ENCODE data around the gene PDLIM4.

PDLIM4 gene

GRCh38 chr5:132321109-132321721, 63.7 kb downstream of the PDLIM4 start:
- TF ChIP-seq, protein P1, sequence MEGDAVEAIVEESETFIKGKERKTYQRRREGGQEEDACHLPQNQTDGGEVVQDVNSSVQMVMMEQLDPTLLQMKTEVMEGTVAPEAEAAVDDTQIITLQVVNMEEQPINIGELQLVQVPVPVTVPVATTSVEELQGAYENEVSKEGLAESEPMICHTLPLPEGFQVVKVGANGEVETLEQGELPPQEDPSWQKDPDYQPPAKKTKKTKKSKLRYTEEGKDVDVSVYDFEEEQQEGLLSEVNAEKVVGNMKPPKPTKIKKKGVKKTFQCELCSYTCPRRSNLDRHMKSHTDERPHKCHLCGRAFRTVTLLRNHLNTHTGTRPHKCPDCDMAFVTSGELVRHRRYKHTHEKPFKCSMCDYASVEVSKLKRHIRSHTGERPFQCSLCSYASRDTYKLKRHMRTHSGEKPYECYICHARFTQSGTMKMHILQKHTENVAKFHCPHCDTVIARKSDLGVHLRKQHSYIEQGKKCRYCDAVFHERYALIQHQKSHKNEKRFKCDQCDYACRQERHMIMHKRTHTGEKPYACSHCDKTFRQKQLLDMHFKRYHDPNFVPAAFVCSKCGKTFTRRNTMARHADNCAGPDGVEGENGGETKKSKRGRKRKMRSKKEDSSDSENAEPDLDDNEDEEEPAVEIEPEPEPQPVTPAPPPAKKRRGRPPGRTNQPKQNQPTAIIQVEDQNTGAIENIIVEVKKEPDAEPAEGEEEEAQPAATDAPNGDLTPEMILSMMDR (IDR thresholded peaks at IDR 0.05; ENCODE audit: low read length, missing control alignments) = no peak
- no peak overlapping the region for H3K4me3 ChIP-seq (replicated peaks; ENCODE audit: low read depth, low read length)
- DNase-seq (ENCODE audit: low read depth) = no peak

DNA sequence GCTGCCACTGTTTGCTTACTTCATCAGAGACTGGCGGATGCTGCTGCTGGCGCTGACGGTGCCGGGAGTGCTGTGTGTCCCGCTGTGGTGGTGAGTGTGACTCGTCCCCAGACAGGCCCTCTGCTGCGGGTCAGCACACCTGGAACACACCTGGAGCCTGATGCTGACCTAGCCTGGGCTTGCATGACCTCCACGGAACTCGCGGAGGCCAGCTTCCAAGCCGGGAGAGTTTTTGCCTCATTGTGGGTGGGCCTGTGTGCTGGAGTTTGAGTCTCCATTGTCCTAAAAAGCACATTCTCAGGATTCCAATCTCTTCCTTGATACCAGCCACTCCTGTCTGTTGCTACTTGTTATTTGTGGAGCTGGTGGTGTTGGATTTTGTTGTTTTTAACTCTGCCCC, 64.8 kb downstream of the PDLIM4 start:
- DNase-seq (ENCODE audit: low read depth) = peak; percentile 28
- H3K4me3 ChIP-seq (replicated peaks; ENCODE audit: low read depth, low read length) = no peak overlapping the region
- TF ChIP-seq, protein P1 (IDR thresholded peaks at IDR 0.05; ENCODE audit: low read length, missing control alignments) = no peak

Measured in fibroblast of pulmonary artery (primary cell).